K562 (cell line): Measurements from ENCODE around the gene RELL2. TPM values are rescaled to one million over a fixed set of nuclear protein-coding genes. Genes with fewer than 3 reads are reported as not detected.

Experiments
- ATAC-seq: fragments of 200-7000 bp; cut with Tn5 transposase; 3 replicates; pipeline ENCODE4 v1.9.1; 2020; ENCODE audit warnings: moderate library complexity
- BruUV-seq: library from RNA; stranded (reverse); fragments of 400-500 nt; replicated peaks from 2 replicates; lab custom pipeline; 2021; lab: Mats Ljungman, UMichigan
- CTCF ChIA-PET: fragments of 300-600 bp; formaldehyde crosslinking; extraction: SDS; loops from one replicate; lab custom pipeline; 2021; ENCODE audit warnings: low intra/inter-chr PET ratio; lab: Yijun Ruan, JAX
- POLR2A ChIA-PET: fragments of 300-600, 350-650 bp; sonication (Branson Sonifier 250); formaldehyde crosslinking; extraction: SDS; loops from one replicate; lab custom pipeline; 2021; ENCODE audit warnings: antibody characterized with exemption, inconsistent platforms; lab: Yijun Ruan, JAX
- DNase-seq, 4 experiments: peaks; one replicate each; pipeline versions ENCODE4 v3.0.0 to v3.0.0-alpha.2; 2011 to 2018; ENCODE audit warnings: low spot score in 3 of 4, mixed read lengths in 3 of 4; ENCODE audit errors: extremely low read depth in 1 of 4
- FAIRE-seq: peaks from 2 replicates; lab custom pipeline; 2011; peaks lifted over from hg19 to GRCh38; lab: Jason Lieb, UNC
- H2AFZ ChIP-seq: 2 replicates; pipeline ENCODE4 v1.6.0; 2011; ENCODE audit warnings: low read depth, low read length, control low read depth, inconsistent platforms
- H3K27ac ChIP-seq: fragments of 200-600 bp; 3 replicates; pipeline ENCODE4 v1.8.0; 2011; ENCODE audit warnings: low read depth, mild to moderate bottlenecking, control low read depth, inconsistent platforms, low read length, moderate library complexity, mixed read lengths; ENCODE audit errors: extremely low read depth
- H3K27me3 ChIP-seq, 2 experiments: fragments of 300-600 bp in 1 of 2; 2 replicates in 1 of 2; 3 replicates in 1 of 2; pipeline versions ENCODE4 v1.6.0 to v1.8.0; 2011; ENCODE audit warnings: inconsistent platforms in 2 of 2, low read length in 2 of 2, mild to moderate bottlenecking in 1 of 2, mixed read lengths in 1 of 2, moderate library complexity in 1 of 2; ENCODE audit not compliant: control insufficient read depth in 2 of 2, insufficient read depth in 2 of 2
- H3K36me3 ChIP-seq: fragments of 300-600 bp; 3 replicates; pipeline ENCODE4 v1.8.0; 2011; ENCODE audit warnings: mild to moderate bottlenecking, low read length, inconsistent platforms; ENCODE audit not compliant: control insufficient read depth, insufficient read depth
- H3K4me1 ChIP-seq, 2 experiments: fragments of 200-600 bp in 1 of 2; replicated peaks in 1 of 2; 2 replicates in 1 of 2; 3 replicates in 1 of 2; pipeline versions ENCODE4 v1.5.1 to v1.8.0; 2011; ENCODE audit warnings: inconsistent platforms in 2 of 2, low read length in 2 of 2, mild to moderate bottlenecking in 1 of 2, mixed read lengths in 1 of 2, moderate library complexity in 1 of 2; ENCODE audit not compliant: control insufficient read depth in 2 of 2, insufficient read depth in 2 of 2
- H3K4me2 ChIP-seq: 2 replicates; pipeline ENCODE4 v1.6.1; 2011; ENCODE audit warnings: low read length, control low read depth, inconsistent platforms, mixed read lengths; ENCODE audit not compliant: insufficient read depth
- H3K4me3 ChIP-seq: fragments of 200-600 bp; sonication (generic), shearing (Covaris generic); 2 replicates; pipeline ENCODE4 v1.5.1; 2016; ENCODE audit warnings: control low read depth, inconsistent platforms
- H3K79me2 ChIP-seq: fragments of 200-600 bp; 3 replicates; pipeline ENCODE4 v1.8.0; 2011; ENCODE audit warnings: low read length, inconsistent platforms; ENCODE audit not compliant: control insufficient read depth, insufficient read depth
- H3K9ac ChIP-seq, 2 experiments: 2 replicates each; pipeline versions ENCODE4 v1.6.0 to v1.6.1; 2011; ENCODE audit warnings: low read depth in 2 of 2, low read length in 2 of 2, control low read depth in 1 of 2, inconsistent platforms in 1 of 2, mild to moderate bottlenecking in 1 of 2, mixed read lengths in 1 of 2; ENCODE audit not compliant: insufficient read depth in 1 of 2
- H3K9me1 ChIP-seq: one replicate; pipeline ENCODE4 v1.6.0; 2011; ENCODE audit warnings: inconsistent platforms, mild to moderate bottlenecking, low read length, moderate library complexity; ENCODE audit not compliant: control insufficient read depth, insufficient read depth
- H3K9me3 ChIP-seq: replicated peaks from 2 replicates; pipeline ENCODE4 v1.5.1; 2011; ENCODE audit warnings: low read depth, low read length, inconsistent platforms; ENCODE audit not compliant: control insufficient read depth, insufficient read depth
- H4K20me1 ChIP-seq: replicated peaks from 2 replicates; pipeline ENCODE4 v1.6.1; 2011; ENCODE audit warnings: low read length, inconsistent platforms, mixed read lengths; ENCODE audit not compliant: control insufficient read depth, insufficient read depth
- EP300 ChIP-seq: IDR thresholded peaks from 2 replicates; pipeline ENCODE4 v1.6.1; 2012; ENCODE audit warnings: low read length, improper control_type of control experiment
- IRF2 ChIP-seq: sonication (generic); formaldehyde crosslinking; IDR thresholded peaks from 2 replicates; pipeline ENCODE4 v1.8.1; 2022; ENCODE audit warnings: mild to moderate bottlenecking, missing genetic modification reagents
- PHB ChIP-seq: fragments of 250-450 bp; sonication (Bioruptor Pico); IDR thresholded peaks from 2 replicates; pipeline ENCODE4 v1.5.0; 2021
- ZNF165 ChIP-seq: fragments of 250-450 bp; sonication (Bioruptor Pico); IDR thresholded peaks from 2 replicates; pipeline ENCODE4 v1.4.0; 2020; ENCODE audit warnings: borderline replicate concordance
- WGBS: fragments of 100-300 bp; shearing (Covaris generic); methylation state at CpG from one replicate; pipeline ENCODE4 v1.1.6; 2016; ENCODE audit warnings: low coverage, mixed read lengths; ENCODE audit not compliant: insufficient coverage; ENCODE audit errors: missing lambda C conversion rate; 5-methylcytosine and 5-hydroxymethylcytosine counted together
- in situ Hi-C: fragments of 300-500 bp; cut with MboI; formaldehyde crosslinking; loops from 4 replicates; pipeline ENCODE4 v1.15.0; 2018; ENCODE audit warnings: inconsistent platforms, mixed read lengths
- intact Hi-C: fragments of 100-400 bp; cut with micrococcal nuclease; formaldehyde crosslinking; loops from 2 replicates; pipeline ENCODE4 v1.14.2; 2022
- polyA plus RNA-seq, 8 experiments: library from polyadenylated mRNA; depleted of rRNA in 4 of 8; stranded (reverse) in 5 of 8; unstranded in 3 of 8; fragments of >200 nt; fragmentation: Nextera tagmentation in 2 of 8; fragmentation: Illumina TruSeq in 1 of 8; extraction: Ambion mirVana in 2 of 8; extraction: Trizol in 1 of 8; gene quantifications; 2 replicates each; pipeline versions ENCODE4 v1.2.1 to v1.2.3, GENCODE V29; 2011 to 2014; ENCODE audit warnings: inconsistent platforms in 1 of 8, missing spikeins in 1 of 8
- total RNA-seq, 7 experiments: library from RNA; depleted of rRNA in 6 of 7; stranded (reverse); fragments of >200 nt in 6 of 7; fragmentation: Illumina TruSeq in 2 of 7; extraction: Trizol in 2 of 7; gene quantifications; 2 replicates each; pipeline versions ENCODE4 v1.2.1 to v1.2.3, GENCODE V29; 2011 to 2021; ENCODE audit warnings: low replicate concordance in 1 of 7
- TF ChIP-seq, protein P1 (sequence below), 3 experiments: IDR thresholded peaks in 2 of 3; conservative IDR thresholded peaks in 1 of 3; 2 replicates each; pipeline ENCODE4 v1.5.1; 2011 to 2012; ENCODE audit warnings: low read length in 3 of 3, mild to moderate bottlenecking in 3 of 3, control low read depth in 2 of 3, improper control_type of control experiment in 1 of 3, inconsistent platforms in 1 of 3, low read depth in 1 of 3, mixed read lengths in 1 of 3, moderate library complexity in 1 of 3; ENCODE audit not compliant: insufficient read depth in 2 of 3
- TF ChIP-seq, protein P2 (sequence below), 3 experiments: fragments of 200-800 bp in 1 of 3; fragments of 250-450 bp in 1 of 3; fragments of 450-650 bp in 1 of 3; sonication (Bioruptor Pico) in 1 of 3; sonication (Bioruptor generic) in 1 of 3; formaldehyde crosslinking in 1 of 3; IDR thresholded peaks; 2 replicates each; pipeline versions ENCODE4 v1.6.1 to v1.8.0; 2016 to 2022; ENCODE audit warnings: mild to moderate bottlenecking in 2 of 3, missing genetic modification characterization in 2 of 3, missing compliant biosample characterization in 1 of 3, moderate library complexity in 1 of 3

The RELL2 gene
- total and polyA plus RNA-seq, 9 of the 15 experiments (the other 6 are each of a cell fraction or from before 2014, with no cell fraction given) = 0.06 to 36.0 (median 14.3) TPM

GRCh38 chr5:141663506-141663905 lies 26.7 kb downstream of the RELL2 start:
- ChIA-PET POLR2A (interaction anchor here (0.5 to 1.0 kb wide), 2 partner anchors 12 to 1113 kb away, joined by 3 read pairs; partner anchors contain the start of gene FCHSD1), CTCF (no interaction called here)
- Histone ChIP-seq H3K27me3 (no peaks in the 10 kb centered on the region), H3K9me1 (no peaks in the 10 kb centered on the region), H3K4me3 (no peak overlapping the region), H3K79me2 (no peaks in the 10 kb centered on the region), H2AFZ (no peak overlapping the region), H4K20me1 (no peaks in the 10 kb centered on the region), H3K27ac (no peak overlapping the region), H3K4me2 (no peak overlapping the region), H3K9me3 (no peaks in the 10 kb centered on the region), H3K4me1 (peaks cover 4 to 5% of the 10 kb centered on the region in 2 experiments; a peak in 4 of 5 replicates), H3K36me3 (0 out of 3 replicates have a peak, but pooled peaks cover 3% of the 10 kb centered on the region), H3K9ac (no peak overlapping the region)
- ATAC-seq = no peak
- no TSS peak for BruUV-seq
- WGBS = 81% methylated on average over 8 of the region's 8 CpGs
- no peak for TF ChIP-seq EP300
- TF ChIP-seq, protein P1, sequence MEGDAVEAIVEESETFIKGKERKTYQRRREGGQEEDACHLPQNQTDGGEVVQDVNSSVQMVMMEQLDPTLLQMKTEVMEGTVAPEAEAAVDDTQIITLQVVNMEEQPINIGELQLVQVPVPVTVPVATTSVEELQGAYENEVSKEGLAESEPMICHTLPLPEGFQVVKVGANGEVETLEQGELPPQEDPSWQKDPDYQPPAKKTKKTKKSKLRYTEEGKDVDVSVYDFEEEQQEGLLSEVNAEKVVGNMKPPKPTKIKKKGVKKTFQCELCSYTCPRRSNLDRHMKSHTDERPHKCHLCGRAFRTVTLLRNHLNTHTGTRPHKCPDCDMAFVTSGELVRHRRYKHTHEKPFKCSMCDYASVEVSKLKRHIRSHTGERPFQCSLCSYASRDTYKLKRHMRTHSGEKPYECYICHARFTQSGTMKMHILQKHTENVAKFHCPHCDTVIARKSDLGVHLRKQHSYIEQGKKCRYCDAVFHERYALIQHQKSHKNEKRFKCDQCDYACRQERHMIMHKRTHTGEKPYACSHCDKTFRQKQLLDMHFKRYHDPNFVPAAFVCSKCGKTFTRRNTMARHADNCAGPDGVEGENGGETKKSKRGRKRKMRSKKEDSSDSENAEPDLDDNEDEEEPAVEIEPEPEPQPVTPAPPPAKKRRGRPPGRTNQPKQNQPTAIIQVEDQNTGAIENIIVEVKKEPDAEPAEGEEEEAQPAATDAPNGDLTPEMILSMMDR (IDR thresholded peaks at IDR 0.05 in 2 of 3, conservative IDR thresholded peaks at IDR 0.05 in 1 of 3; ENCODE audit: insufficient read depth in 2 of 3, low read depth in 1 of 3, low read length in 3 of 3) = no peak
- TF ChIP-seq IRF2 (CRISPR knock-in tag) = no peak
- TF ChIP-seq, protein P2, sequence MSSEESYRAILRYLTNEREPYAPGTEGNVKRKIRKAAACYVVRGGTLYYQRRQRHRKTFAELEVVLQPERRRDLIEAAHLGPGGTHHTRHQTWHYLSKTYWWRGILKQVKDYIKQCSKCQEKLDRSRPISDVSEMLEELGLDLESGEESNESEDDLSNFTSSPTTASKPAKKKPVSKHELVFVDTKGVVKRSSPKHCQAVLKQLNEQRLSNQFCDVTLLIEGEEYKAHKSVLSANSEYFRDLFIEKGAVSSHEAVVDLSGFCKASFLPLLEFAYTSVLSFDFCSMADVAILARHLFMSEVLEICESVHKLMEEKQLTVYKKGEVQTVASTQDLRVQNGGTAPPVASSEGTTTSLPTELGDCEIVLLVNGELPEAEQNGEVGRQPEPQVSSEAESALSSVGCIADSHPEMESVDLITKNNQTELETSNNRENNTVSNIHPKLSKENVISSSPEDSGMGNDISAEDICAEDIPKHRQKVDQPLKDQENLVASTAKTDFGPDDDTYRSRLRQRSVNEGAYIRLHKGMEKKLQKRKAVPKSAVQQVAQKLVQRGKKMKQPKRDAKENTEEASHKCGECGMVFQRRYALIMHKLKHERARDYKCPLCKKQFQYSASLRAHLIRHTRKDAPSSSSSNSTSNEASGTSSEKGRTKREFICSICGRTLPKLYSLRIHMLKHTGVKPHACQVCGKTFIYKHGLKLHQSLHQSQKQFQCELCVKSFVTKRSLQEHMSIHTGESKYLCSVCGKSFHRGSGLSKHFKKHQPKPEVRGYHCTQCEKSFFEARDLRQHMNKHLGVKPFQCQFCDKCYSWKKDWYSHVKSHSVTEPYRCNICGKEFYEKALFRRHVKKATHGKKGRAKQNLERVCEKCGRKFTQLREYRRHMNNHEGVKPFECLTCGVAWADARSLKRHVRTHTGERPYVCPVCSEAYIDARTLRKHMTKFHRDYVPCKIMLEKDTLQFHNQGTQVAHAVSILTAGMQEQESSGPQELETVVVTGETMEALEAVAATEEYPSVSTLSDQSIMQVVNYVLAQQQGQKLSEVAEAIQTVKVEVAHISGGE (CRISPR knock-in tag; IDR thresholded peaks at IDR 0.05) = no peak
- TF ChIP-seq ZNF165 = no peak
- TF ChIP-seq PHB = no peak
- no peak for FAIRE-seq
- DNase-seq = no peak
- intact Hi-C loops = loop anchor here (10.0 kb wide), 2 partner anchors 301 to 481 kb away; partner anchors contain the start of gene RNF14
- in situ Hi-C loops = no loop called here
